GM18505 (cell line): Measurements from ENCODE around the gene MYOD1.

Experiments
- ATAC-seq: cut with Tn5 transposase; IDR thresholded peaks from one replicate; pipeline ENCODE4 v1.9.1; 2021; ENCODE audit not compliant: unreplicated experiment
- POLR2A ChIP-seq: IDR thresholded peaks from 4 replicates; pipeline ENCODE4 v1.6.1; 2011; ENCODE audit warnings: borderline replicate concordance; ENCODE audit not compliant: insufficient read depth, insufficient read length; ENCODE audit errors: extremely low read depth

Gene MYOD1

DNA sequence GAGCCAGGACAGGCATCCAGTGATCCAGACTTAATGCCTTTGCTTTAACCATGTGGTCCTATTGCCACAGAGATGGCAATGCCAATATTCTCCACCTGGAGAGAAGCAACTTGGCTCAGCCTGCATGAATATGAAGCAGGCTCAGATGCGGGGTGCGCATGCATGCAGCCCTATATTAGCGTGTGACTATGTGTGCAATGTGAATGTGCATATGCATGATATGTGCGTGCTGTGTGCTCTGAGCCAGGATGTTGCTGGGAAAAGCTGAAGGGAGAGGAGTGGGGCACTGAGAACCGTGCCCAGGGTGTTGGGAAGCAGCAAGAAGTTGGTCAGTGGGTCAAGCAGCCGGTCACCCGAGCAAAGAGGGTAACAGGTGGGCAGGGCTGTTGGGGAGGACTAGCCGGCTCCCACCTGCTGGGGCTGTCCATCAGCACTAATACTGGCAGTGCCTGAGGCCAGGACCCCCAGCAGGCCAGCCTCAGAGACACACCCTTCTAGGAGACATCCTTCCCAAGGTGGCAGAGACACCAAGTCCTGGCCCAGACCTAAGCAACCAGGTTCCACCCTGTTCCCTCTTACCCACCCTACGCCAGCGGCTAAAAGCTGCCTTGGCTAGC is 24.8 kb upstream of the MYOD1 start:
- ATAC-seq, result no peak
- no peak for TF ChIP-seq POLR2A

DNA sequence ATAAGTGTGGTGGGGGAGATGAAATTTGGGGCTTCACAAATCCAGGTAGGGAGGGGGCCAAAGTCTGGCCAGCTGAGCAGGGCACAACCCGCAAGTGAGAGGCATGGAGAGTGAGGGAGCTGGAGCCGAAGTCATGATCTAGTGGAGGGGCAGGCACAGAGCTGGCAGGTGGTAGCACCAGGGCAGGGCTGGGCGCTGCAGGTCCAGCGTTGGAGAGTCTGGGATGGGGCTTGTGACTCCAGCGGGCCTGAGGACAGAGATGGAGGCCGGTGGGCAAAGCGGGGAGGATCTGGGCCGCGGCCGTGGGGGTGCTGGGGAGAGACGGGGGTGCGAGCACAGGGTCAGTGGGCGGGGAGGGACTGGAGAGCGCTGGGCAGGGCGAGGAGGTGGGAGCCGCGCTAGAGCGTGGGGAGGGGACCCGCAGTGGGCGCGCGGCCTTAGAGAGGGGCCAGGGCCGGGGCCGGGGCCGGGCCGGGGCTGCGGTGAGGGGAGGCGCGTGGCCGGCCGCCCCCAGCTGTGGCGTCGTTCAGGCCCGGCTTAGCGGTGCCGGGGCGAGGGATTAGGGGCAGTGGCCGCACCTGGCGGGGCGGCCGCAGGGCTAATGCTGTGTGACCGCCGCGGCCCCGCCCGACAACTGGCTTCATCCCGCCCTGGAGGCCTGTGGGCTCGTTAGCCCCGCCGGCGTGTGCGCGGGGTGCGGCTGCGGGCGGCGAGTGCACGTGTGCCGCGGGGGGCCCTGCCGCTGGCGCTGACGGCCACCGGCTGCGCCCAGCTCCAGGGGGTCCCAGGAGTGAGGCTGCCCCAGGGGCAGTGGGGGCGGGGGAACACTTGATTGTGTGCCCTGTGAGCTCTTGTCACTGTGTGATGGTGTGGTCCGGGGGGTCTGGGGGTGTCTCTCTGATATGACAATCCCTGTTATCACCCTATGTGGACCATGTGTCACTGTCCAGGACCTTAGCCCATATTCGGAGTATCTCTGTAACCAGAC is 23.6 kb upstream of the MYOD1 start:
- no peak for ATAC-seq
- no peak for TF ChIP-seq POLR2A

GRCh38 chr11:17696741-17697140 is 22.6 kb upstream of the MYOD1 start:
- TF ChIP-seq POLR2A, result no peak
- no peak for ATAC-seq

DNA sequence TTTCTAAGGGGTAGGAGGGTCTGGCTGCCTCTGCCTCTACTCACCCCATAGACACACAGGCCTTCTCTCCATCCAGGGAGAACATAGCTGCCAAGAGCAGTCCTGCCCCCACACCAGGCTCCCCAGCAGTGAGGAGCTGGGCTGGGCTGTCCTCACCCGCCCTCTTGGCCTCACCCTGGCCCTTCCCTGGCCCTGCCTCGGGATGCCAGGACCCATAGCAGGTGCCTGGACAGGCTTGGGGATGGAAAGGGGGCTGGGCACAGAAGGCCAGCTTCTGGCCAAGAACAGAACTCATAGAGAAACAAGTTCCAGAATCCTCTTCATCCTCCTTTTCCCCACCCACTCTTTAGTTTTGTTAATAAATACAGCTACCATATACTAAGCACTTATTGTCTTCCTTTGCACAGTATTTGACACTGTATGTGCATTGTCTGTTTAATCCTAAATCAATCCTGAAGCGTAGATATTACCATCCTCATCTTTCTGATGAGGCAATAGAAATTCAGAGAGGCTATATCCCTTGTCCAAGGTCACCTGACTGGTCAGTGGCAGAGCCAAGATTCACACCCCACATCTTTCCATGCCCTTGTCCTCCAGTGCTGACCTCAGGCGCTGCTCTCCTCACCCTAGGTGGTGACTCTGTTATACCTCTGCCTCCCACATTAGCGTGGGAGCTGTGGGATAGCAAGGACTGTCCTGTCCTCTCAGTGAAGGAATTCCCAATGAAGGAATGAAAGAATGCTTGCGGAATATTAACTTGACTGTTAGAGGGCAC is 22.0 kb upstream of the MYOD1 start:
- TF ChIP-seq POLR2A, result no peak
- no peak for ATAC-seq

DNA sequence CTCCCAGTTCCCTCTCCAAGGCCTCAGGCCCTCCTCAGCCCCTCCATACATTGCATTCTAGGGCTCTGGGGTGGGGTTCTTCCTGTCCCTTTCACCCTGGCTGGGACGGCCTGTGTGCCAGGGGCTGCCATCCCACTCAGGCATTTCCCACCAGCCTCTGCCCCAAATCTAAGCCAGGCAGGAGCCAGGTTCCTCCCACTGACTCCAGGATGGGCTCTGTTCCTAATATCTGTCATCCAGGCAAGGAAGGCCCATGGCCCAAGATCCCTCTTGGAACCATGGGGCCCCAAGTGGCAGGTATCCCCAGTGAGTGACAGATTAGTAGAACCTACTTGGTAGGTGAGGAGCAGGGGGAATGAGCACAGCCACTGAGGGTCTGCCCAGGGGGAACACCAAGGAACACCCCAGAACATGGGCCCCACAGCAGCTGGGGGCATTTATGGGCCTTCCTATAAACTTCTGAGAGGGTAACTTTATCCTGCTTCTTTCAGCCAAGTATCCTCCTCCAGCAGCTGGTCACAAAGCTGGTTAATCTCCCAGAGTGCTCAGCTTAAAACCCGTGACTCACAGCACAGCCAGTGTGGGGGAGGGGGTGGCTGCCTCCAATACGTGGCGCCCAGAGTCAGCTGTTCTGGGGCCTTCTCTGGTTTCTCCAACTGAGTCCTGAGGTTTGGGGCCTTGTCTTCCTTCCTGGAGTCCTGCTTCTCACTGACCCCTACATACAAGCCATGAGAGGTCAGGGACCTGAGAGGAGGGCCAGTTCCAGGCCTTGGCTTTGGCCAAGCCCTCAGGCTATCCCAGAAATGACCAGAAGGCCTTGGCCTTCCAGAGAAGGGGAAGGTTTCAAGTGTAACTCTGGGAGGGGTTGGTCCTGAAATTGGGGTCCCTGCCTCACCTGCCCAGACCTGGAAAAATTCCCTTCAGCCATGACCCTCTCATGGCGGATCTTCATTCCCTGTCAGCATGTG is 19.9 kb upstream of the MYOD1 start:
- no peak for TF ChIP-seq POLR2A

DNA sequence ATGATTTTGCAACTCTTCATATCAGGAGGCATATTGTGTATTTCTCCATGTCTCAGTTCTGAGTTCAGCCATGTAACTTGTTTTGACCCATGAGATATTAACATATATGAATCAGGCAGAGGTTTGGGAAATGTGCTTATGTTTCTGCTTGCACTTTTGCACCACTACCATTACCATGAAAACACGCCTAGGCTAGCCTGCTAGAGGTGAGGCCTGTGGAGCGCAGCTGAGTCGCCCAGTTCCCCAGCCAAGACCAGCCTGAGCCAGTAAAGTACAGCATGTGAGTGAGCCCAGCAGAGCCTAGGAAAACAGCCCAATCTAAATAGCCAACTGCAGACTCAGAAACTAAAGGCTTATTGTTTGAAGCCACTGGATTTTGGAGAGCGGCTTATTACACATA is 18.4 kb upstream of the MYOD1 start:
- ATAC-seq, result no peak
- no peak for TF ChIP-seq POLR2A

More for the DNA sequence above, 19.9 kb upstream of the MYOD1 start:
- ATAC-seq, result no peak

- TF ChIP-seq POLR2A, result no peak
- no peak for ATAC-seq
These were observed 16.5 kb upstream of the MYOD1 start for GRCh38 chr11:17702876-17703275.

DNA sequence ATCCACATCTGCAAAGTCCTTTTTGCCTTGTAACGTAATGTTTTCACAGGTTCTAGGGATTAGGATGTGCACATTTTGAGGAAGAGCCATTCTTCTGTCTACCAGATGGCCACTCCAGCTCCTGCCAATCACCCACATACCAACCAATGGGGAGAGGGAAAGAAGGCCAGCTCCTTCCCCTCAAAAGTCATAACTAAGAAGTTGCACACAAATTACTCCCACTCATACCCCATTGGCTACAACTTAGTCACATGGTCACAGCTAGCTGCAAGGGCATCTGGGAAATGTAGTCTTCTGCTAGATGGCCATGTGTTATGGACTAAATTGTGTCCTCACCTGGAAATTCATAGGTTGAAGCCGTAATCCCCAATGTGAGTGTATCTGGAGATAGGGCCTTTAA is 15.4 kb upstream of the MYOD1 start:
- no peak for ATAC-seq
- no peak for TF ChIP-seq POLR2A

DNA sequence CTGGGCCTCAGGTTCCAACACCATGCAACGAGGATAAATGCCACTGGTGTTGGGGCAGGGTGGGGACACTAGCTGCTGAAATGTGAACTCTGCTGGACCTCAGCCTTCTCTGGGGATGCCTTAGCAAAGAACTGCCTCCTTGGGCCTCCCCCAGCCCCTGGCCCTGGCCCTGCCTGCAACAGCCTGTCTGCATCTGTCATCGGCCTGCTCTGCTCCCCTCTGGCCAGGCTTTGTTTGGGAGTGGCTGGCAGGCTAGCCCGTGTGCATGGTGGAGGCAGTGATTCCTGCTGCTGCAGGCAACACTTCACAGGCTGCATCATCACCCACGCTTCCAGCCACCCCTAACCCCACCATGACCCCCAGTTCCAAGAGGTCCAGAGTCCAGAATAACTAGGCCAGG is 11.5 kb upstream of the MYOD1 start:
- TF ChIP-seq POLR2A, result no peak

DNA sequence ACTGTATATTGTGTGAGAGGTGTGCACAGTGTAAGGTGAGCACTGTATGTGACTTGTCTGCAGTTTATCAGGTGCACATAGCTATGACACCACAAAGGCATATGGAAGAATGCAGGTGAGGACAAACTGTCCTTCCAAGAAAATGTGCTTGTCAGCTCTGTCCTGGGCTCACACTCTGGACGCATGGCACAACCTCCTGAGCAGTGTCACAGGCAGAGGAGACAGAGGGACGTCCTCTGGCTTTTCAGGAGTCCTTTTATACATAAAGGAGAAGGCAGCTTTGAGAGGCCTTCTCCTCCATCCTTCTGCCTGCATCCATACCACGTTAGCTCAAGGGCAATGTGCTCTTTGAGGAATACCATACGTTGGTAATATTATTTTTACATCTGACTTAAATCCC is 7.5 kb upstream of the MYOD1 start:
- no peak for TF ChIP-seq POLR2A

More for the DNA sequence above, 11.5 kb upstream of the MYOD1 start:
- ATAC-seq, result no peak

GRCh38 chr11:17713851-17714250 is 5.5 kb upstream of the MYOD1 start:
- no peak for ATAC-seq
- TF ChIP-seq POLR2A, result no peak

More for the DNA sequence above, 7.5 kb upstream of the MYOD1 start:
- ATAC-seq, result no peak

- ATAC-seq, result no peak
- TF ChIP-seq POLR2A, result no peak
These were observed 5.0 kb upstream of the MYOD1 start for GRCh38 chr11:17714356-17714854.
